SK-N-SH (cell line): ENCODE measurements around the gene HSFX4.

Experiments
- CTCF ChIP-seq: fragments of 200-600 bp; sonication (generic); IDR thresholded peaks from 2 replicates; pipeline ENCODE4 v1.6.1; 2017; ENCODE audit warnings: antibody characterized with exemption, mild to moderate bottlenecking, moderate library complexity
- FOXM1 ChIP-seq: IDR thresholded peaks from 2 replicates; pipeline ENCODE4 v1.4.0; 2012; ENCODE audit warnings: low read depth, mild to moderate bottlenecking
- POLR2AphosphoS5 ChIP-seq: IDR thresholded peaks from 2 replicates; pipeline ENCODE4 v1.6.1; 2012; ENCODE audit warnings: low read depth, low read length
- RAD21 ChIP-seq: IDR thresholded peaks from 2 replicates; pipeline ENCODE4 v1.6.1; 2012; ENCODE audit warnings: mild to moderate bottlenecking, low read length
- RFX5 ChIP-seq: IDR thresholded peaks from 2 replicates; pipeline ENCODE4 v1.6.1; 2012; ENCODE audit warnings: mild to moderate bottlenecking, improper control_type of control experiment, low read length
- TEAD4 ChIP-seq: IDR thresholded peaks from 2 replicates; pipeline ENCODE4 v1.4.0; 2012; ENCODE audit warnings: mild to moderate bottlenecking, borderline replicate concordance; ENCODE audit not compliant: insufficient read depth
- TF ChIP-seq, protein P1 (sequence below): IDR thresholded peaks from 2 replicates; pipeline ENCODE4 v1.6.1; 2012; ENCODE audit warnings: mild to moderate bottlenecking, low read depth, low read length, moderate library complexity

DNA sequence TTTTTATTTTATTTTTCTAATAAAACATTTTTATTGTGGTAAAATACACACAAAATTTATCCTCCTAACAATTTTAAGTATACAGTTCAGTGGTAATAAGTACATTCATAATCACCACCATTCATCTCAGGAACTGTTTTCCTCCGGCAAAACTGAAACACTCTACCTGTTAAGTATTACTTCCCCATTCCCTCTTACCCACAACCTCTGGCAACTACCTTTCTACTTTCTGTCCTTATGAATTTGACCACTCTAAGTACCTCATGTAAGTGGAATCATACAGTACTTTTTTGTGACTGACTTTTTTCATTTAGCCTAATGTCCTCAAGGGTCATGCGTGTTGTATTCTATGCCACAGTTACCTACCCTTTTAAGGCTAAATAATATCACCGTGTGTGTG is 21.1 kb upstream of the HSFX4 start:
- TF ChIP-seq, protein P1, sequence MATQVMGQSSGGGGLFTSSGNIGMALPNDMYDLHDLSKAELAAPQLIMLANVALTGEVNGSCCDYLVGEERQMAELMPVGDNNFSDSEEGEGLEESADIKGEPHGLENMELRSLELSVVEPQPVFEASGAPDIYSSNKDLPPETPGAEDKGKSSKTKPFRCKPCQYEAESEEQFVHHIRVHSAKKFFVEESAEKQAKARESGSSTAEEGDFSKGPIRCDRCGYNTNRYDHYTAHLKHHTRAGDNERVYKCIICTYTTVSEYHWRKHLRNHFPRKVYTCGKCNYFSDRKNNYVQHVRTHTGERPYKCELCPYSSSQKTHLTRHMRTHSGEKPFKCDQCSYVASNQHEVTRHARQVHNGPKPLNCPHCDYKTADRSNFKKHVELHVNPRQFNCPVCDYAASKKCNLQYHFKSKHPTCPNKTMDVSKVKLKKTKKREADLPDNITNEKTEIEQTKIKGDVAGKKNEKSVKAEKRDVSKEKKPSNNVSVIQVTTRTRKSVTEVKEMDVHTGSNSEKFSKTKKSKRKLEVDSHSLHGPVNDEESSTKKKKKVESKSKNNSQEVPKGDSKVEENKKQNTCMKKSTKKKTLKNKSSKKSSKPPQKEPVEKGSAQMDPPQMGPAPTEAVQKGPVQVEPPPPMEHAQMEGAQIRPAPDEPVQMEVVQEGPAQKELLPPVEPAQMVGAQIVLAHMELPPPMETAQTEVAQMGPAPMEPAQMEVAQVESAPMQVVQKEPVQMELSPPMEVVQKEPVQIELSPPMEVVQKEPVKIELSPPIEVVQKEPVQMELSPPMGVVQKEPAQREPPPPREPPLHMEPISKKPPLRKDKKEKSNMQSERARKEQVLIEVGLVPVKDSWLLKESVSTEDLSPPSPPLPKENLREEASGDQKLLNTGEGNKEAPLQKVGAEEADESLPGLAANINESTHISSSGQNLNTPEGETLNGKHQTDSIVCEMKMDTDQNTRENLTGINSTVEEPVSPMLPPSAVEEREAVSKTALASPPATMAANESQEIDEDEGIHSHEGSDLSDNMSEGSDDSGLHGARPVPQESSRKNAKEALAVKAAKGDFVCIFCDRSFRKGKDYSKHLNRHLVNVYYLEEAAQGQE: no peak
- TF ChIP-seq CTCF (no peak), FOXM1 (no peak), TEAD4 (no peak), POLR2AphosphoS5 (no peak), RAD21 (no peak), RFX5 (no peak)
